Gastroesophageal sphincter (tissue), 4 donors: ENCODE results near the gene NDUFS6. TPM values are rescaled to one million over a fixed set of nuclear protein-coding genes. Genes with fewer than 3 reads are reported as not detected.

ENCODE experiments used
- ATAC-seq: fragments of 150-250 bp; one replicate; pipeline ENCODE4 v1.9.1; 2016; ENCODE audit warnings: mild to moderate bottlenecking, moderate library complexity
- H3K27ac ChIP-seq, 4 donors: fragments of 200-600 bp; sonication (generic) in 3 of 4; 1 replicate in 3 of 4; 2 replicates in 1 of 4; pipeline ENCODE4 v1.5.1; 2016 to 2019
- H3K27me3 ChIP-seq: fragments of 200-600 bp; sonication (generic); one replicate; pipeline ENCODE4 v1.5.1; 2019
- H3K36me3 ChIP-seq, 2 donors: fragments of 200-600 bp; sonication (generic); one replicate each; pipeline ENCODE4 v1.5.1; 2019; ENCODE audit warnings: control low read depth in 1 of 2
- H3K4me1 ChIP-seq, 3 donors: fragments of 200-600 bp; sonication (generic); 1 replicate in 2 of 3; 2 replicates in 1 of 3; pipeline ENCODE4 v1.5.1; 2016 to 2019; ENCODE audit warnings: control low read depth in 2 of 3
- H3K4me3 ChIP-seq, 2 donors: fragments of 200-600 bp; sonication (generic); one replicate each; pipeline ENCODE4 v1.5.1; 2019; ENCODE audit warnings: mild to moderate bottlenecking in 1 of 2, moderate library complexity in 1 of 2
- H3K9me3 ChIP-seq, 3 donors: fragments of 200-600 bp; sonication (generic); one replicate each; pipeline ENCODE4 v1.5.1; 2017 to 2019; ENCODE audit warnings: control low read depth in 2 of 3
- CTCF ChIP-seq, 4 experiments: fragments of 200-600 bp in 2 of 4; fragments of 450-650 bp in 2 of 4; sonication (generic) in 1 of 4; IDR thresholded peaks; one replicate each; pipeline ENCODE4 v1.5.1; 2017 to 2019; ENCODE audit warnings: antibody characterized with exemption in 4 of 4, mild to moderate bottlenecking in 2 of 4, moderate library complexity in 2 of 4
- EP300 ChIP-seq: sonication (generic); formaldehyde crosslinking; IDR thresholded peaks from one replicate; pipeline ENCODE4 v1.6.1; 2017; ENCODE audit warnings: antibody characterized with exemption, mild to moderate bottlenecking
- POLR2A ChIP-seq, 2 donors: fragments of 450-650 bp; IDR thresholded peaks; one replicate each; pipeline ENCODE4 v1.6.1; 2017; ENCODE audit warnings: antibody characterized with exemption in 2 of 2, mild to moderate bottlenecking in 2 of 2, moderate library complexity in 1 of 2
- POLR2AphosphoS5 ChIP-seq: sonication (generic); formaldehyde crosslinking; IDR thresholded peaks from one replicate; pipeline ENCODE4 v1.6.1; 2017; ENCODE audit warnings: antibody characterized with exemption
- WGBS, 2 donors: methylation state at CpG; one replicate each; pipeline ENCODE4 v1.1.5; 2018; ENCODE audit warnings: low coverage in 1 of 2; 5-methylcytosine and 5-hydroxymethylcytosine counted together
- total RNA-seq, 4 donors: library from RNA; depleted of rRNA; stranded (reverse); fragments of >200 nt; gene quantifications; one replicate each; pipeline ENCODE4 v1.1.0, GENCODE V29; 2016

NDUFS6 gene
- total RNA-seq, 4 donors from 2014 or later, result 44.6 to 82.9 (median 51.6) TPM

GRCh38 chr5:1762121-1762882 is 38.9 kb upstream of the NDUFS6 start:
- Histone ChIP-seq H3K27me3 (peaks cover 69% of the 10 kb centered on the region), H3K27ac (no peak overlapping the region), H3K4me3 (no peak overlapping the region), H3K36me3 (no peaks in the 10 kb centered on the region), H3K4me1 (no peaks in the 10 kb centered on the region), H3K9me3 (no peaks in the 10 kb centered on the region)
- ATAC-seq, result no peak
- TF ChIP-seq POLR2A (IDR thresholded peaks at IDR 0.05), result no peak
- no peak for TF ChIP-seq CTCF (IDR thresholded peaks at IDR 0.05)
- no peak for TF ChIP-seq POLR2AphosphoS5
- TF ChIP-seq EP300, result no peak
- 62% methylated on average over 7 of the region's 25 CpGs; no CpG with 5 or more reads in 1 of the 2 donors for WGBS, 2 donors

GRCh38 chr5:1762883-1763547 is 38.2 kb upstream of the NDUFS6 start:
- H3K27me3 ChIP-seq, result peaks cover 72% of the 10 kb centered on the region
- H3K9me3 ChIP-seq, result no peaks in the 10 kb centered on the region
- TF ChIP-seq POLR2AphosphoS5 (no peak), POLR2A (IDR thresholded peaks at IDR 0.05) (no peak), EP300 (no peak), CTCF (IDR thresholded peaks at IDR 0.05) (no peak)
- no peak overlapping the region for H3K27ac ChIP-seq
- H3K4me3 ChIP-seq, result no peak overlapping the region
- no peak for ATAC-seq
- H3K4me1 ChIP-seq, result no peaks in the 10 kb centered on the region
- H3K36me3 ChIP-seq, result no peaks in the 10 kb centered on the region
- WGBS, 2 donors, result 85 to 86% methylated on average over 5 to 6 of the region's 13 CpGs

GRCh38 chr5:1763548-1763911 is 37.7 kb upstream of the NDUFS6 start:
- no peak for ATAC-seq
- TF ChIP-seq POLR2AphosphoS5 (no peak), CTCF (IDR thresholded peaks at IDR 0.05) (peak in 3 of 4 experiments; percentile 8 to 57 (median 36))
- H3K9me3 ChIP-seq, result no peaks in the 10 kb centered on the region
- 12 to 17% methylated on average over 2 to 5 of the region's 15 CpGs for WGBS, 2 donors
- no peak overlapping the region for H3K4me3 ChIP-seq
- H3K27ac ChIP-seq, result no peak overlapping the region
- no peaks in the 10 kb centered on the region for H3K4me1 ChIP-seq
- H3K36me3 ChIP-seq, result no peaks in the 10 kb centered on the region
- peaks cover 78% of the 10 kb centered on the region for H3K27me3 ChIP-seq

- 73 to 76% methylated on average over 13 to 14 of the region's 32 CpGs for WGBS, 2 donors
- no peak overlapping the region for H3K4me3 ChIP-seq
- no peaks in the 10 kb centered on the region for H3K36me3 ChIP-seq
- no peaks in the 10 kb centered on the region for H3K9me3 ChIP-seq
- H3K27ac ChIP-seq, result no peak overlapping the region
- no peak for TF ChIP-seq POLR2A (IDR thresholded peaks at IDR 0.05)
- TF ChIP-seq CTCF (IDR thresholded peaks at IDR 0.05), result no peak
- peaks cover 80% of the 10 kb centered on the region for H3K27me3 ChIP-seq
- ATAC-seq, result no peak
- no peaks in the 10 kb centered on the region for H3K4me1 ChIP-seq
These were observed 37.1 kb upstream of the NDUFS6 start for GRCh38 chr5:1763960-1764605.

GRCh38 chr5:1764606-1764960 is 36.6 kb upstream of the NDUFS6 start:
- WGBS, 2 donors, result 74 to 82% methylated on average over 7 to 11 of the region's 11 CpGs
- no peak for TF ChIP-seq POLR2A (IDR thresholded peaks at IDR 0.05)
- no peak for TF ChIP-seq CTCF (IDR thresholded peaks at IDR 0.05)
- TF ChIP-seq POLR2AphosphoS5, result no peak
- TF ChIP-seq EP300, result no peak
- no peak overlapping the region for H3K4me3 ChIP-seq

More at GRCh38 chr5:1764606-1764960, 36.6 kb upstream of the NDUFS6 start:
- ATAC-seq, result no peak
- Histone ChIP-seq H3K27me3 (peaks cover 84% of the 10 kb centered on the region), H3K4me1 (no peaks in the 10 kb centered on the region), H3K27ac (no peak overlapping the region), H3K9me3 (no peaks in the 10 kb centered on the region), H3K36me3 (no peaks in the 10 kb centered on the region)
